COLO829 (cell line): Measurements from ENCODE around the gene NHP2.

Source experiments
- DNase-seq: peaks from one replicate; pipeline ENCODE4 v3.0.0; 2012; ENCODE audit warnings: low spot score

Gene NHP2

DNA sequence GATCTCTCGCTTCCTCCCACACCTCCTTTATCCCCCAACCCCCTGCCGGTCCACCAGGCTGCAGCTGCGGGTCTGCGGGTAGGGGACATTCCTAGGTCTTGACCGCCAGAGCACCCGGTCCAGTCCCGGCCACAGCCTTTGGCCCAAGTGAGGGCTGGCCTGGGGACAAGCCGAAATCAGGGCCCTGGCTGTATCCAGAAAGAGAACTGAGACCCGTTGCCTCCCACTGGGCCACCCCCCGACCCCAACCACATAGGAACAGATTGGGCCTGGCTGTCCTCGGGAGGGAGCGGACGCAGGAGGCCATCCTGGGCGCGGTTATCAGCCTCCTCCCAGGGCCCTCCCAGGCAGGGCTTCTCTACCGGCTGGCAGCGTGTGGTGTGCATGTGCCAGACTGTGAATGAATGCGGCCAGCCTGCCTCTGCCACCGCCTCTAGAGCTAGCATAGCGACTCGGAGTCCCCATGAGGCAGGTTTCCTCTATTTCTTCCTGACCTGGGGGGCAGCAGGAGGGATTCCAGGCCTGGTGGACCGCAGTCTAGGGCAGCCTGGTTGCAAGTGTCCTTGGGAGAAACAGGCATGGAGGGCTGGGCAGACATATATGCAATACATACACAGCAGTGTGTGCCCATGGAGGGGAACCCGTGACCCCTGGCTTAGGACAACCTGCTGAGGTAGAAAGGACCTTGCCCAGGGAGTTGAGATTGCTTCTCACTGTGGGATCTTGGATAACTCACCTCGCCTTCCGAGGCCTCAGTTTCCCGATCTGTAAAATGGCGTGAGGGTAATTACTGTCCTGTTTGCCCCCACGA is 39.2 kb downstream of the NHP2 start:
- DNase-seq = no peak

DNA sequence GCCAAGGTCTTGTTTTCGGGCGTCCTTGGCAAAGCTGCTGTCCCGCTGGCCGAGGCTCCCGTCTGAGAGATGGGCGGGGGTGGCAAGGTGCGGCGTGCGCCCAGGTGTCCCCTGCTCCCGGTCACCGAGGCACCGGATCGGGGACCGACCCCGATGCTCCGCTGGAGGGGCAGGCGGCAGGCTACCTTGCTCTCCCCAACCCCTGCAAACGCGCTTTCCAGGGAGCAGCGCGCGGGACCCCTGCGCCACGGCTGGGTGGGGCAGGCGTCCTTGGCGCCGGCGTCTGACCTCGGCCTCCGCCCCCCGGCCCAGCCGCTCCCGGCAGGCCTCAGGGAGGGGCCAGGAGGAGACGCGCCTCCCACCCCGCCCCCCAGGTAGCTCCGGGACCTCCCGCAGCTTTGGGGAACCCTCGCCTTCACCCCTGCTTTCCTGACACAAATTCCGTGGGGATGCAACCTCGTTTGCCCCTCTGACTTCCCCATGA is 39.8 kb downstream of the NHP2 start:
- no peak for DNase-seq

DNA sequence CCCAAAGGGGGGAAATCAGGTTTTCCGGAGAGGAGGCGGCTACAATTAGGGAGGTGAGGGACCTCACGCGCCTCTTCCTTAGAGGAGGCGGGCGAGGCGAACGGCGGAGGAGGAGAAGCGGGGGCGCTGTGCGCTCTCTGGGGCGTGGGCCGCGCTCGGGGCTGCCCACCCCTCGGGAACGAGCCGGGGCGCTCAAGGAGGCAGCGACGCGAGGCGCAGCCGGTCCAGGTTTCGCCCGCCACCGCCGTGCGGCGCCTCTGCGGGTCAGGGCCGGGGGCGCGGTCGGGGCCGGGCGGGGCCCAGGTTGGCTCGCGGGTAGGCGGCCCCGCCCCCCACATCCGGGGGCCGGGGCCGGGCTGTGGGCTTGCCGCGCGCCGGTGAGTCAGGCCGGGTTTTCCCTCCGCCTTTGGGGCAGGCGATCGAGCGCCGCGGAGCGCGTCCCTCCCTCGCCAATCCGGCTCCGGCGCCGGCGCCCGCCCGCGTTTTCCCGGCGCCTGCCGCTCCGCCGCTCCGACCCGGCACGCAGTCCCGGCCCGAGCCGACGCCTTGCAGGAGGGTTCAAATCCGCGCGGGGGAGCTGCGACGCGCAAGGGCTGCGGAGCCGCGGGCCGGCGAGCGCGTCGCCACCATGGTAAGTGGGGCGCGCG is 40.4 kb downstream of the NHP2 start, which contains the start of gene N4BP3:
Gene N4BP3, plus strand, starts transcription at position 392 of the 647 bp plus-strand sequence. CDS start 6,052 bp downstream, outside the sequence.
- no peak for DNase-seq

DNA sequence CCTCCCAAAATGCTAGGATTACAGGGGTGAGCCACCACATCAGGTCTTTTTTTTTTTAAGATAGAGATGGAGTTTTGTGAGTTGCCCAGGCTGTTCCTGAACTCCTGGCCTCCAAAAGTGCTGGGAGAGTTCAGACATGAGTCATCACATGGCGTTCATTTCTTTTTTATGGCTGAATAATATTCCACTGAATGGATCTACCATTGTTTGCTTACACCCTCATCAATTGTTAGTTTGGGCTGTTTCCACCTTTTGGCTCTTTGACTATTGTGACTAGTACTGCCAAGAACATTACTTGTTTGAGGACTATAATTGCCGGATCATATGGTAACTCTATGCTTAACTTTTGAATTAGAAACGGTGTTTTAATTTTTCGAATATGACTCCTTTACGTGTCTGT is 41.1 kb downstream of the NHP2 start:
- DNase-seq = no peak

DNA sequence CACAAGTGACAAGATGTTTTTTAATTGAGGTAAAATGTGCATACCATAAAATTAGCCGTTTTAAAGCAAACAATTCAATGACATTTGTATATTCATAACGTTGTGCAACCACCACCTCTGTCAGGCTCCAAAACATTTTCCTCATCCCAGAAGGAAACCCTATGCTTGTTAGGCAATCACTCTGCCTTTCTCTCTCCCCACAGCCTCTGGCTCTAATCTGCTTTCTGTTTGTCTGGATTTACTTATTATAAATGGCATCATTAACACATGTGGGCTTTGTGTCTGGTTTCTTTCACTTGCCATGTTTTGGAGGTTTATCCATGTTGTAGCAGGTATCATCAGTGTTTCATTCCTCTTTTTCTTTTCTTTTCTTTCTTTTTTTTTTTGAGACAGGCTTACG is 41.8 kb downstream of the NHP2 start:
- no peak for DNase-seq

GRCh38 chr5:178110511-178110910 is 43.2 kb downstream of the NHP2 start:
- DNase-seq = no peak

DNA sequence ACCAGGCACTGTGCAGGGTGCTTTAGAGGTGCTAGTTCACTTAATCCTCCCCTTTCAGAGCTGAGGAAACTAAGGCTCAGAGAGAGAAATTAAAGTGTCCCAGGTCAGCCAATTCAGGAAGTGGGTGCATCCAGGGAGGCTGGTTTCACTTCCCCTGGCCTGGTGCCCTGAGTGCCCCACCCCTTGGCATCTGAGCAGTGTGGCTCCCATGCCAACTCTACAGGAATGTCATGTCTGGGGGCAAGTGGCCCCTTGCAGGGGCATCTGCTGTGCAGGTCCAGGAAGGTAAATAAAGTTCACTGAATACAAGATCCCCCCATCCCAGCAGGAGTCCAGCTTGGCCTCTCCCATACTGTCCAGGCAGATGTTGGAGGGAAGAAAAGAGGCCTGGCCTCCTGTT is 44.7 kb downstream of the NHP2 start:
- DNase-seq = no peak

DNA sequence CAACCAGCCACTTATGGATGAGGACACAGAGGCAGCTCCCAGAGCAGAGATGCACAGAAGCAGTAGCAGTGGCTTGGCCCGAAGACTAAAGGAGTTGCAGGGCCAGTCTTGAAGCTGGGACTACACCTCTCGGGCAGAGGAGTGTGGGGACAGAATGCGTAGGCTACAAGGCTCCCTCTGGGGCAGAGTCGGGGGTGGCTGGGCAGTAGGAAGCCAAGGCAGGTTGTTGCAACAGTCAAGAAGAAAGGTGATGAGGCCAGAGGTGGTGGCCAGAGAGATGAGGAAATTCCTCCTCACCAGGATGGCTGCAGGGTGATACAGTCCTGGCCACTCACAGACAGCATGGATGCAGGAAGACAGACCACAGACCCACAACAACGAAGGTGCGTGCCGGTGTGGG is 45.2 kb downstream of the NHP2 start:
- DNase-seq = no peak

DNA sequence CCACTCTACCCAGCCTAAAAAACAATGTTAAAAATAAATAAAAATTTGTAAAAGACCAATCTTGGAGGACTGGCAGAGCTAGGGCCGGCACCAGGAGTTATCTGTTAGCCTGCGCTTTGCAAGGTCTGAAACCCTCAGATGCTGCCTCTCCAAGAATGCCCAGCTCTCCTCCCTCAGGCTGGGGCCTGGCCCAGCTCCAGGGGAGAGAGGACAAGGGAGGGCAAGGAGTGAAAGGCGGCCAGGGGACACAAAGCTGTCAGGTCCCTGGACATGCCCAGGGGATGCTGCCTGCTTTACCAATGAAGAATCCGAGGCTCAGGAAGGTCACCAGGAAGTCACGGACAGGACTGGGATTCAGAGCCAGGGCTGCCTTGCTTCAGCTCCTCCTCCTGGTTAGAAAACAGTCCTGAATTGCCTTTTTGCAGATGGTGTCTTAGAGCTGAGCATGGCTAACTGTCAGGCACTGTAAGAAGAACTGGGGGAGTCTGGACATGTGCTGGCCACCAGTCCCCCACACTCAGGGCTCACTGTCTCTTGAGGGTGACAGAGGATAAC is 45.9 kb downstream of the NHP2 start:
- no peak for DNase-seq

DNA sequence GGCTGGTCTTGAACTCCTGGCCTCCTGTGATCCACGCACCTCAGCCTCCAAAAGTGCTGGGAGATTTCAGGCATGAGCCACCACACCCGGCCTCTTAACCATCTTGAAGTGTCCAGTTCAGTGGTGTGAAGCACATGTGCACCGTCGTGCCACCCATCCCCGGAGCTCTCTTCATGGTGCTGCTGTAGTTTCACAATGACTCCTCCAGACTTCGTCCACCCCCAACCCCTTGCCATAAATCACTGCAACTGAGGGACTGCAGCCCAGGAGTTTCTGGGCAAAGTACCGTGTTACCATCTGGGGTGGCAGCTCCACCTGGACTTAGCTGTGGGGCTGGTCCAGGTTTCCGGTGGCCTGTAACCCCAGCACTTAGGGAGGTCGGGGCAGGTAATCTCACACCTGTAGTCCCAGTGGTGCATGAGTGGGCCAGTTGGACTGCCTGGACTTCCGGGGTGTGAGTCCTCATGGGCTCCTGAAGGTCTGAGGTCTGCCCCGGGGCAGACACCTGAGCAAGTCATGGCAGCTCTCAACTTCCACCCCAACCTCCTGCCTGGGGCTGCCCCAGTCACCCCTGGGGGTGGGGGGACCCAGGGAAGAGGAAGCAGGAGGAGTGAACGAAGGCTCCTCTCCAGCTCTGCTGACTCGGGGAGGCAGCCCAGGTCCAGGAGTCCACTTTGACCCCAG is 47.0 kb downstream of the NHP2 start:
- no peak for DNase-seq

DNA sequence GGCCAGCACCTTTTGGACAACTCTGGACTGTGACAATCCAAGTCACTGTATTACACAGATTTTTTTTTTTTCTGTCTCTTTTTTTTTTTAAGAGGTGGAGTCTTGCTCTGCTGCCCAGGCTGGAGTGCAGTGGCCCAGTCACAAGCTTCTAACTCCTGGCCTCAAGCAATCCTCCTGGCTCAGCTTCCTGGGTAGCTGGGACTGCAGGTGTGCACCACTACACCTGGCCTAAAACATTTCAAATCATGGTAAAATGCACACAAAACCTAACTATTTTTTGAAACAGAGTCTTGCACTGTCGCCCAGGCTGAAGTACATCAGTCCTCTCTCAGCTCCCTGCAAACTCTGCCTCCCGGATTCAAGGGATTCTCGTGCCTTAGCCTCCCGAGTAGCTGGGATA is 47.6 kb downstream of the NHP2 start:
- no peak for DNase-seq

GRCh38 chr5:178104492-178104891 is 49.2 kb downstream of the NHP2 start:
- no peak for DNase-seq

- no peak for DNase-seq
These were observed 50.1 kb downstream of the NHP2 start for GRCh38 chr5:178103612-178104011.
